NCI-H1092 treated with DMSO at 0.1 percent for 48 hours (cell line): Measurements from ENCODE around the gene BTBD1.
"Not testable (repeated sequence)": the region's sequence is repeated elsewhere in the genome, so short reads cannot be mapped to it uniquely, and the experiment has no call there.

ENCODE experiments used
- DNase-seq: peaks from one replicate; lab custom pipeline; 2025; lab: John Stamatoyannopoulos, UW

BTBD1 gene

DNA sequence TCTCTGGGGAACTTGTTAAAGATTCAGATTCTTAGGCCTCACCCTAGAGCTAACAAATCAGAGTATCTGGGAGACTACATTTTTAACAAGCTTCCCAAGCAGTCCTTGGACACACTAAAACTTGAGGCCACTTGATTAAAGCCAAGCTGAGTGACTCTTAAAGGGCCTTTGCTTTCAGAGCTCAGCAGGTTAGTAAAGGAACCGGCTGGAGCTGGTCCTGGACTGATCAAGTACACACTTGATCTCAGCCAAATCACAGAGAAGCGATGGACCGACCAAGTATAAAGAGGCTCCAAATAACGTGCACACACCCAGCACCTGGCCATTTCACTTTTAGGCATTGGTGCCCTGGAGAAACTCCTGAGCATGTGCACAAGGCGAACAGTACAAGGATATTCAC lies 27.5 kb upstream of the BTBD1 start:
- no peak for DNase-seq

- DNase-seq: no peak
Observed at GRCh38 chr15:83092309-83092976, 25.4 kb upstream of the BTBD1 start.

- DNase-seq: not testable (repeated sequence)
Observed at GRCh38 chr15:83091965-83092308, 24.9 kb upstream of the BTBD1 start.

DNA sequence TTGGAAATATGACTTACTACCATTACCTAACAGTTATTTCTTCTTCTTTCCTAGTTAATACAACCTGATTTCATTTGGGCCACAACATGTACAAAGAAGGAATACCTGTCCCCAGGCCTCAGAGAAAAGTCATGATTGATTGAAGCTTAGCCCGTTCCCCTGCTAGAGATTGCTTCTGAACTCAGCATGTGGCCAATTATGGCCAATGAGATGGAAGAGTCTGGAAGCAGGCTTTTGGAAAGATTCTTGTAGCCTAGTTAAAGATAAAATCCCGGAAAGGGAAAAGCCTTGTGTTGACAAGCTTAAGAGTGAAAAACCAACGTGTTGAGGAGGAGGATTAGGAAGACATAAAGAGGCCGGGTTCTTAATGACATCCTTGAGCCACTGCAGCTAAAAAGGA lies 23.4 kb upstream of the BTBD1 start:
- no peak for DNase-seq

DNA sequence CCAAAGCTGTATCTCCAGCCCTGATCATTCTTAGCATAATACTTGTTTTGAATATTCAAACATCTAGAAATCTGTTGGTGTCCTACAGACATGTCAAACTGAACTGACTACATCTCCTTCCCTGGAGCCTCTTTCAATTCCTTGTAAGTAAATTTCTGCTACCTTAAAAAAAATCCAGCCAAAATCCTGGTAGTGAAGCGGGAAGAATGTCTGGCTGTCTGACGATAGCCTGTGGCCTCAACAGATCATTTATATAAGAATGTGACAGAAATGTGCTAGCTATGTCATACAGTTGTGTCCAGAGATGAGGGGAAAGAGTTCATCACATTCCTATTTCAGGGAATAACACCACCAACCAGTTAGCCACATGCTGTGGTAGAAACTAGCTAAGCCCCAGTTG lies 21.8 kb upstream of the BTBD1 start:
- DNase-seq: no peak

GRCh38 chr15:83087576-83087975 lies 20.5 kb upstream of the BTBD1 start:
- DNase-seq: no peak

DNA sequence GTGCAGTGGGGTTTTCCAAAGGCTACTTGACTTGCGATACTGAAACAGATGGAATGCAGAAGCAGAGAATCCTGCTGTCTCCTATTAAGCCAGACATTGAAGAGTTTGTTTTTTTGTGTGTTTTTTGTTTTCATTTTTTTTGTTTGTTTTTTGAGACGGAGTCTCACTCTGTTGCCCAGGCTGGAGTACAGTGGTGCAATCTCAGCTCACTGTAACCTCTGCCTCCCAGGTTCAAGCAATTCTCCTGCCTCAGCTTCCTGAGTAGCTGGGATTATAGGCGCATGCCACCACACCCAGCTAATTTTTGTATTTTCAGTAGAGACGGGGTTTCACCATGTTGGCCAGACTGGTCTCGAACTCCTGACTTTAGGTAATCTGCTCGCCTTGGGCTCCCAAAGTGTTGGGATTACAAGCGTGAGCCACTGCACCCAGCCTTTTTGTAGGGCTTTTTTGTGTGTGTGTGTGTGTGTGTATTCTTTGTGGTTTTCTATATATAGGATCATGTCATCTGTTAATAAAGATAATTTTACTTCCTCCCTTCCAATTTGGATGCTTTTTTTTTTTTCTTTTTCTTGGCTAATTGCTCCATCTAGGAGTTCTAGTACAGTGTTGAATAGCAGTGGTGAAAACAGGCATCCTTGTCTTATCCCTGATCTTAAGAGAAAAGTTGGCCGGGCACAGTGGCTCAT lies 19.0 kb upstream of the BTBD1 start:
- DNase-seq: not testable (repeated sequence)

GRCh38 chr15:83085461-83085860 lies 18.4 kb upstream of the BTBD1 start:
- DNase-seq: not testable (repeated sequence)

DNA sequence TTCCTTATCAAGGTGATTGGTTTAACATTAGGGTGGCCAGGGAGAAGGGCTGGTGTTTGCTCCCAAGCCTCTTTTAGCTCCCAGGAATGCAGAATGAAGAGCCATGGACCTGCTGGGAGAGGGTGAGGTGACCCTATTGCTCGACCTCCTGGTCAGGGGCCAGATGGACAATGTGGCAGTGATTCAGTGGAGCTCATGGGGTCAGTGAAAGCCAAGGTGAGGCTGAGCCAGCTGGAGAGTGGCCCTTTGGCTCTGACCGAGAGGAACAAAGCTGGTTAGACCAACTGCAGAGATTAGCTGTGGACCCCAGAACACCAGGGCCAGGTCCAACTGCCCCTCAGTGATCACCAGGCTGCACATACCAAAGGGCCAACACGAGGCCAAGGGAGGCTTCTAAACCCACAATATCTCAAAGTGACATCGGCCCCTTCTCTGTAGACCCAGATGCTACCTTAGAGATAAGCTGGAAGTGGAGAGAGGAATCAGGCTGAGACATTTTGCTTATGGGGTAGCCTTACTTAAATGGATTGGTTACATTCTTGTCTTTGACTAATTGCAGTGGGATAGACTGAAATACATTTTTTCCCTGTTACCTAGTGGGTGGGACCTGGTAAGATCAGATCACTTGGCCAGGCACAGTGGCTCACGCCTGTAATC lies 15.8 kb upstream of the BTBD1 start:
- no peak for DNase-seq

DNA sequence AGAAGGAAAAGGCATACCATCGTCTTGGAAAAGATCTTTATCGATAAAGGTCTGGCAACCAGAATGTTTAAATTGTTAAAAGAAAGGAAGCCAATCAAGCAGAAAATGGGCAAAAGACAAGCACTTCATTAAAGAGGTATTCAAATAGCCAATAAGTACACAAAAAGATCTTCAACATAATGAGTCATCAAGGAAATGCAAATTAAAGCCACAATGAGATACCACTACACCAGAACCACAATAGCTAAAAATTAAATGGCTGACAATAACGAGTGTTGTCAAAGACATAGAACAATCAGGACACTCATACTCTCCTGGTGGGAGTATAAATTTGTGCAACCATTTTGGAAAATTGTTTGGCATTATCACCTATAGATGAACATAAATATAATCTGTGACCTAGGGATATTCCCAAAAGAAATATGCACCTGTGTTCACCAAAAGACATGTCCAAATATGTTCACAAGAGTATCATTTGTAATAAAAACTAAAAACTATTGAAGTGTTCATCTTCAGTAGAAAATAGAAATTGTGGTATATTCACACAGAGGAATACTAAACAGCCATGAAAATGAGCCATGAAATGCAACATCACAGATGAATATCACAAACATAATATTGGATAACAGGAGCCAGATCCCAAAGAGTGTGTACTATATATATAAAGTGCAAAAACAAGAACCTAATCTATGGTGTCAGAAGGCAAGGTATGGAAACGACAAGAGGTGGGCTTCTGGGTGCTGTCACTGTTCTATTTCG lies 14.4 kb upstream of the BTBD1 start:
- no peak for DNase-seq

- no peak for DNase-seq
Observed at GRCh38 chr15:83078712-83079111, 11.7 kb upstream of the BTBD1 start.

DNA sequence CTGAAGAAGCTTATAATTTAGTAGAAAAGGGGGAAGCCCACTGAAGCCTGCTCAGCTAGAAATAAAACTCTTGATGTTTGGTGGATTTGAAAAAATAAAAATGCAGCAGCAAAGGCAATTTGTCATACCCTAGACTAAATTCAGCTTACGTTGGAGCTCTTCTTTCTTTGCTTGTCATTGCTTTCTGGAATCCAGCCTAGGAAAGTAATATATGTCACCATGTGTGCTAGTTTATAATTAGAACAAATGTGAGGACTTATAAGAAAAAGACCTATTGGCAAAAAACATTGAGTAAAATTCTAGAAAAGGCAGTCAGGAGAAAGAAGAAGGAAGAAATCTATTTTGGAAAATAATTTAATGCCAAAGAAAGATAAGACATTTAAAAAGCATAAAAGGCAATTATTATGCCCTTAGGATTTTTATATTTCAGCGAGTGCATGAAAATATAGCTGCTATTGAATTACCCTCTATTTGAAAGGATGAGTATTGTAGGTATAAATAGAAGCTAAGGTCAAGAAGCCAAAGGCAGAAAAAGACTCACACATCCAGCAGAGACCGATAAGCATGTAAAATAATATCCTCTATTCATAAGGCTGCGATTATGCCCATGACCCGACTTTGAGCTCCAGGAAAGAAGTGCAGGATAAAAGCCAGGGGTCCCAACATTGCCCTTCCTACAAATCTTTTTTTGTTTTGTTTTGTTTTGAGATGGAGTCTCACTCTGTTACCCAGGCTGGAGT lies 10.6 kb upstream of the BTBD1 start:
- DNase-seq: peak; percentile 7

DNA sequence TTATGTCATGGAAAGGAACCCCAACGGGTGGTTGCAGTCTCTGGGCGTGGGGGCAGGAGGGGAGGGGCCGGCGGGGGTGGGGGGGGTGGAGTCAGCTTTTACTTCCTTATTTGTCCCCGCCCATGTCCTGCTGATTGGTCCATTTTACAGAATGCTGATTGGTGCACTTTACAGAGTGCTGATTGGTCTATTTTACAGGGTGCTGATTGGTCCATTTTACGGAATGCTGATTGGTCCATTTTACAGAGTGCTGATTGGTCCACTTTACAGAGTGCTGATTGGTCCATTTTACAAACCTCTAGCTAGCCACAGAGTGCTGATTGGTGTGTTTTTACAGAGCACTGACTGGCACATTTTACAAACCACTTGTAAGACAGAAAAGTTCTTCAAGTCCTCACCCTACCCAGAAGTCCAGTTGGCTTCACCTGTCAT lies 2.2 kb upstream of the BTBD1 start:
- DNase-seq: not testable (repeated sequence)

- DNase-seq: no peak
Observed at GRCh38 chr15:83068054-83068453, 1.0 kb upstream of the BTBD1 start.

- no peak for DNase-seq
Observed at GRCh38 chr15:83067638-83067962, 548 bp upstream of the BTBD1 start.

GRCh38 chr15:83066034-83066733 lies 868 bp downstream of the BTBD1 start:
- no peak for DNase-seq

- DNase-seq: no peak
Observed at GRCh38 chr15:83065431-83065830, 1.6 kb downstream of the BTBD1 start.

DNA sequence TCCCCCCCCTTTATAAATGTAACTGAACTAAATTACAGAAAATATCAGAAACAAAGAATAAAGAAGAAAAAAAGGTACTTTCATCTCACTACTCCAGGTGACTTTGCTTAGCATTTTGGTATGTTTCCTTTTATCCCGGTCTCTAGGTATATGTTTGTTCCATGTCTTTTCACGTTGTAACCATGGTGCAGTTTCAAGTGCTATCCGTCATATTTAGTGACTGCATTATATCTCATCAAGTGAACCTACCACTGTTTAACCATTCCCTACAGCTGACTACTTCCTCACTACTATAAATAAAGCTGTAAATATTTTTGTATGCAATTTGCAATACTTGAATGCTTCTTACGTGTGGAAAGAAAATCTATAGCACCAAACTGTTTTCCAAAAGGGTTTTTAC lies 2.2 kb downstream of the BTBD1 start:
- DNase-seq: peak; percentile 1

GRCh38 chr15:83063551-83063950 lies 3.5 kb downstream of the BTBD1 start:
- DNase-seq: no peak

- DNase-seq: no peak
Observed at GRCh38 chr15:83062768-83063180, 4.3 kb downstream of the BTBD1 start.

GRCh38 chr15:83061680-83062079 lies 5.4 kb downstream of the BTBD1 start:
- no peak for DNase-seq
